Right lobe of liver (tissue), 4 donors: ENCODE data around the gene NPW.

Experiments
- POLR2A ChIP-seq: fragments of 450-650 bp; IDR thresholded peaks from one replicate; pipeline ENCODE4 v1.6.1; 2017; ENCODE audit warnings: antibody characterized with exemption, mild to moderate bottlenecking
- TF ChIP-seq, protein P1 (sequence below), 4 donors: fragments of 200-600 bp in 3 of 4; fragments of 450-650 bp in 1 of 4; IDR thresholded peaks; one replicate each; pipeline versions ENCODE4 v1.5.1 to v1.8.0; 2016 to 2022; ENCODE audit warnings: antibody characterized with exemption in 4 of 4, mild to moderate bottlenecking in 2 of 4
- donor health status: DM: no; HTN: no; CAD: no.
- donor health status: DM: no; HTN: no; CAD: no.
- donor health status: DM: no; HTN: yes; CAD: no.

DNA sequence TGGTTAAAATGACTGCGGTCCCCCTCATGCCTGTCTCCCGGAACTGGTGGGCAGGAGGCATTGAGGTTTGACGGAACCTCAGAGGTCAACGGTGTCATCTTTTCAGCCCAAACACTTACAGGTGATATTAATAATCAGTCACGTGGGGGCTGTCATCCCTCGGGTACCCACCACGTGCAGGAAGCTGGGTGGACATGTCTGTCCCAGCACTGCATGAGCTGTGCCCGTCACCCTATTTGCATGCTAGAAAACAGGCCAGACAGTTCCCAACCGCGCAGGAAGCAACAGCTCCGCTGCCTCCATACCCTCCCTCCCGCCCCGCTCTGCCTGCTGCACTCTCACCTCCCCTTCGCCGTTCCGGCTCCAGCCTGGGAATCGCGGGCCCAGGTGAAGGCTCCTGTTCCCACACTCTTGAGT is 28.4 kb upstream of the NPW start:
- TF ChIP-seq, protein P1, sequence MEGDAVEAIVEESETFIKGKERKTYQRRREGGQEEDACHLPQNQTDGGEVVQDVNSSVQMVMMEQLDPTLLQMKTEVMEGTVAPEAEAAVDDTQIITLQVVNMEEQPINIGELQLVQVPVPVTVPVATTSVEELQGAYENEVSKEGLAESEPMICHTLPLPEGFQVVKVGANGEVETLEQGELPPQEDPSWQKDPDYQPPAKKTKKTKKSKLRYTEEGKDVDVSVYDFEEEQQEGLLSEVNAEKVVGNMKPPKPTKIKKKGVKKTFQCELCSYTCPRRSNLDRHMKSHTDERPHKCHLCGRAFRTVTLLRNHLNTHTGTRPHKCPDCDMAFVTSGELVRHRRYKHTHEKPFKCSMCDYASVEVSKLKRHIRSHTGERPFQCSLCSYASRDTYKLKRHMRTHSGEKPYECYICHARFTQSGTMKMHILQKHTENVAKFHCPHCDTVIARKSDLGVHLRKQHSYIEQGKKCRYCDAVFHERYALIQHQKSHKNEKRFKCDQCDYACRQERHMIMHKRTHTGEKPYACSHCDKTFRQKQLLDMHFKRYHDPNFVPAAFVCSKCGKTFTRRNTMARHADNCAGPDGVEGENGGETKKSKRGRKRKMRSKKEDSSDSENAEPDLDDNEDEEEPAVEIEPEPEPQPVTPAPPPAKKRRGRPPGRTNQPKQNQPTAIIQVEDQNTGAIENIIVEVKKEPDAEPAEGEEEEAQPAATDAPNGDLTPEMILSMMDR (IDR thresholded peaks at IDR 0.05) = no peak
- TF ChIP-seq POLR2A = no peak
